Measurements from ENCODE around the gene GXYLT1. TPM values are rescaled to one million over a fixed set of nuclear protein-coding genes. Genes with fewer than 3 reads are reported as not detected.

GXYLT1 gene
- total and polyA plus RNA-seq, 2 of the 13 experiments (the other 11 are each of a cell fraction or from before 2014, with no cell fraction given): 7.8 to 17.0 TPM

DNA sequence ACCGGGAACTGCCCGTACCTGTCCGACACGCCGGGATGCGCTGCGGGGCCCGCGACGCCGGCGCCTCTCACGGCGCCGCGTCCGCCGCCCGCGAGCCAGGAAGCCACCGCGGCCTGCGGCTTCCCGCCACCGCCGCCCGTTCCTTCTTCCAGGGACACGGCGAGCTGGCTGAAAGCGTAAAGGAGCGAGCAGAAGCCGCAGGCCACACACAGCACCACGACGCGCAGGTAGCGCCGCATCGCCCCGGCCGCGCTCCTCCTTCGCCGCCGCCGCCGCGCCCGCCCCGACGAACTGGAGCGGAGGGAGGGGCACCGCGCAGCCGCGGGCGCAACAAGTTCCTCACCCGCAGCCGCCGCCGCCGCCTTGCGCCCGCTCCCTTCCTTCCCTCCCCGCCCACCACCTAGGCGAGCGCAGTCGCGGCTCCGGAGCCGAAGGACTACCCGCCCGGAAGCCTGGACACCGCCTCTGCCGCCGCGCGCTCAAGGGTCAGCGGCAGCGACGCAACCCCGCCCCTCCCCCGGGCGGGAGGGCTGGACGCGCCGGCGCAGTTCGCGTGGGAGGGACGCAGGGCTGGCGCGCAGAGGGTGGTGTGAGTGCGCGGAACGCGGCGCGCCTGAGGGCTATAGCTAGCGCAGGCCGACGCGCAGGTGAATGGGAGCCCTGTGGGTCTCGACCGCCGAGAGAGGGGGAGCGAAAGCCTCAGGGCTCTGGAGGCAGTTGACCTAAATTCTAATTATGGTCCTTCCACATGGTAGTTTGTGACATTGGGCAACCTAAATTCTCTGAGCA, at the start of gene GXYLT1 (continued):
- TF ChIP-seq, protein P1, sequence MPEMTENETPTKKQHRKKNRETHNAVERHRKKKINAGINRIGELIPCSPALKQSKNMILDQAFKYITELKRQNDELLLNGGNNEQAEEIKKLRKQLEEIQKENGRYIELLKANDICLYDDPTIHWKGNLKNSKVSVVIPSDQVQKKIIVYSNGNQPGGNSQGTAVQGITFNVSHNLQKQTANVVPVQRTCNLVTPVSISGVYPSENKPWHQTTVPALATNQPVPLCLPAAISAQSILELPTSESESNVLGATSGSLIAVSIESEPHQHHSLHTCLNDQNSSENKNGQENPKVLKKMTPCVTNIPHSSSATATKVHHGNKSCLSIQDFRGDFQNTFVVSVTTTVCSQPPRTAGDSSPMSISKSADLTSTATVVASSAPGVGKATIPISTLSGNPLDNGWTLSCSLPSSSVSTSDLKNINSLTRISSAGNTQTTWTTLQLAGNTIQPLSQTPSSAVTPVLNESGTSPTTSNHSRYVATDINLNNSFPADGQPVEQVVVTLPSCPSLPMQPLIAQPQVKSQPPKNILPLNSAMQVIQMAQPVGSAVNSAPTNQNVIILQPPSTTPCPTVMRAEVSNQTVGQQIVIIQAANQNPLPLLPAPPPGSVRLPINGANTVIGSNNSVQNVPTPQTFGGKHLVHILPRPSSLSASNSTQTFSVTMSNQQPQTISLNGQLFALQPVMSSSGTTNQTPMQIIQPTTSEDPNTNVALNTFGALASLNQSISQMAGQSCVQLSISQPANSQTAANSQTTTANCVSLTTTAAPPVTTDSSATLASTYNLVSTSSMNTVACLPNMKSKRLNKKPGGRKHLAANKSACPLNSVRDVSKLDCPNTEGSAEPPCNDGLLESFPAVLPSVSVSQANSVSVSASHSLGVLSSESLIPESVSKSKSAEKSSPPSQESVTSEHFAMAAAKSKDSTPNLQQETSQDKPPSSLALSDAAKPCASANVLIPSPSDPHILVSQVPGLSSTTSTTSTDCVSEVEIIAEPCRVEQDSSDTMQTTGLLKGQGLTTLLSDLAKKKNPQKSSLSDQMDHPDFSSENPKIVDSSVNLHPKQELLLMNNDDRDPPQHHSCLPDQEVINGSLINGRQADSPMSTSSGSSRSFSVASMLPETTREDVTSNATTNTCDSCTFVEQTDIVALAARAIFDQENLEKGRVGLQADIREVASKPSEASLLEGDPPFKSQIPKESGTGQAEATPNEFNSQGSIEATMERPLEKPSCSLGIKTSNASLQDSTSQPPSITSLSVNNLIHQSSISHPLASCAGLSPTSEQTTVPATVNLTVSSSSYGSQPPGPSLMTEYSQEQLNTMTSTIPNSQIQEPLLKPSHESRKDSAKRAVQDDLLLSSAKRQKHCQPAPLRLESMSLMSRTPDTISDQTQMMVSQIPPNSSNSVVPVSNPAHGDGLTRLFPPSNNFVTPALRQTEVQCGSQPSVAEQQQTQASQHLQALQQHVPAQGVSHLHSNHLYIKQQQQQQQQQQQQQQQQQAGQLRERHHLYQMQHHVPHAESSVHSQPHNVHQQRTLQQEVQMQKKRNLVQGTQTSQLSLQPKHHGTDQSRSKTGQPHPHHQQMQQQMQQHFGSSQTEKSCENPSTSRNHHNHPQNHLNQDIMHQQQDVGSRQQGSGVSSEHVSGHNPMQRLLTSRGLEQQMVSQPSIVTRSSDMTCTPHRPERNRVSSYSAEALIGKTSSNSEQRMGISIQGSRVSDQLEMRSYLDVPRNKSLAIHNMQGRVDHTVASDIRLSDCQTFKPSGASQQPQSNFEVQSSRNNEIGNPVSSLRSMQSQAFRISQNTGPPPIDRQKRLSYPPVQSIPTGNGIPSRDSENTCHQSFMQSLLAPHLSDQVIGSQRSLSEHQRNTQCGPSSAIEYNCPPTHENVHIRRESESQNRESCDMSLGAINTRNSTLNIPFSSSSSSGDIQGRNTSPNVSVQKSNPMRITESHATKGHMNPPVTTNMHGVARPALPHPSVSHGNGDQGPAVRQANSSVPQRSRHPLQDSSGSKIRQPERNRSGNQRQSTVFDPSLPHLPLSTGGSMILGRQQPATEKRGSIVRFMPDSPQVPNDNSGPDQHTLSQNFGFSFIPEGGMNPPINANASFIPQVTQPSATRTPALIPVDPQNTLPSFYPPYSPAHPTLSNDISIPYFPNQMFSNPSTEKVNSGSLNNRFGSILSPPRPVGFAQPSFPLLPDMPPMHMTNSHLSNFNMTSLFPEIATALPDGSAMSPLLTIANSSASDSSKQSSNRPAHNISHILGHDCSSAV (CRISPR knock-in tag; IDR thresholded peaks at IDR 0.05; ENCODE audit: borderline replicate concordance): no peak
- 0 out of 2 replicates have a peak, but pooled peaks have one; percentile 88 for TF ChIP-seq NCOA1 (CRISPR knock-in tag; IDR thresholded peaks at IDR 0.05)
- TF ChIP-seq ATM (IDR thresholded peaks at IDR 0.05; ENCODE audit: borderline replicate concordance): no peak
- 0 out of 2 replicates have a peak, but pooled peaks have one; percentile 58 for TF ChIP-seq ZNF337 (CRISPR knock-in tag; IDR thresholded peaks at IDR 0.05; ENCODE audit: borderline replicate concordance, low read depth)
- TF ChIP-seq, protein P2, sequence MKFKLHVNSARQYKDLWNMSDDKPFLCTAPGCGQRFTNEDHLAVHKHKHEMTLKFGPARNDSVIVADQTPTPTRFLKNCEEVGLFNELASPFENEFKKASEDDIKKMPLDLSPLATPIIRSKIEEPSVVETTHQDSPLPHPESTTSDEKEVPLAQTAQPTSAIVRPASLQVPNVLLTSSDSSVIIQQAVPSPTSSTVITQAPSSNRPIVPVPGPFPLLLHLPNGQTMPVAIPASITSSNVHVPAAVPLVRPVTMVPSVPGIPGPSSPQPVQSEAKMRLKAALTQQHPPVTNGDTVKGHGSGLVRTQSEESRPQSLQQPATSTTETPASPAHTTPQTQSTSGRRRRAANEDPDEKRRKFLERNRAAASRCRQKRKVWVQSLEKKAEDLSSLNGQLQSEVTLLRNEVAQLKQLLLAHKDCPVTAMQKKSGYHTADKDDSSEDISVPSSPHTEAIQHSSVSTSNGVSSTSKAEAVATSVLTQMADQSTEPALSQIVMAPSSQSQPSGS (CRISPR knock-in tag; IDR thresholded peaks at IDR 0.05): peak; percentile 74
- TF ChIP-seq RBFOX2 (IDR thresholded peaks at IDR 0.05; ENCODE audit: low read depth, low read length): peak; percentile 89
- no peak for TF ChIP-seq ZNF282 (IDR thresholded peaks at IDR 0.05; ENCODE audit: partially characterized antibody)
- TF ChIP-seq, protein P3, sequence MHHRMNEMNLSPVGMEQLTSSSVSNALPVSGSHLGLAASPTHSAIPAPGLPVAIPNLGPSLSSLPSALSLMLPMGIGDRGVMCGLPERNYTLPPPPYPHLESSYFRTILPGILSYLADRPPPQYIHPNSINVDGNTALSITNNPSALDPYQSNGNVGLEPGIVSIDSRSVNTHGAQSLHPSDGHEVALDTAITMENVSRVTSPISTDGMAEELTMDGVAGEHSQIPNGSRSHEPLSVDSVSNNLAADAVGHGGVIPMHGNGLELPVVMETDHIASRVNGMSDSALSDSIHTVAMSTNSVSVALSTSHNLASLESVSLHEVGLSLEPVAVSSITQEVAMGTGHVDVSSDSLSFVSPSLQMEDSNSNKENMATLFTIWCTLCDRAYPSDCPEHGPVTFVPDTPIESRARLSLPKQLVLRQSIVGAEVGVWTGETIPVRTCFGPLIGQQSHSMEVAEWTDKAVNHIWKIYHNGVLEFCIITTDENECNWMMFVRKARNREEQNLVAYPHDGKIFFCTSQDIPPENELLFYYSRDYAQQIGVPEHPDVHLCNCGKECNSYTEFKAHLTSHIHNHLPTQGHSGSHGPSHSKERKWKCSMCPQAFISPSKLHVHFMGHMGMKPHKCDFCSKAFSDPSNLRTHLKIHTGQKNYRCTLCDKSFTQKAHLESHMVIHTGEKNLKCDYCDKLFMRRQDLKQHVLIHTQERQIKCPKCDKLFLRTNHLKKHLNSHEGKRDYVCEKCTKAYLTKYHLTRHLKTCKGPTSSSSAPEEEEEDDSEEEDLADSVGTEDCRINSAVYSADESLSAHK (CRISPR knock-in tag; IDR thresholded peaks at IDR 0.05; ENCODE audit: borderline replicate concordance): no peak
- TF ChIP-seq, protein P4, sequence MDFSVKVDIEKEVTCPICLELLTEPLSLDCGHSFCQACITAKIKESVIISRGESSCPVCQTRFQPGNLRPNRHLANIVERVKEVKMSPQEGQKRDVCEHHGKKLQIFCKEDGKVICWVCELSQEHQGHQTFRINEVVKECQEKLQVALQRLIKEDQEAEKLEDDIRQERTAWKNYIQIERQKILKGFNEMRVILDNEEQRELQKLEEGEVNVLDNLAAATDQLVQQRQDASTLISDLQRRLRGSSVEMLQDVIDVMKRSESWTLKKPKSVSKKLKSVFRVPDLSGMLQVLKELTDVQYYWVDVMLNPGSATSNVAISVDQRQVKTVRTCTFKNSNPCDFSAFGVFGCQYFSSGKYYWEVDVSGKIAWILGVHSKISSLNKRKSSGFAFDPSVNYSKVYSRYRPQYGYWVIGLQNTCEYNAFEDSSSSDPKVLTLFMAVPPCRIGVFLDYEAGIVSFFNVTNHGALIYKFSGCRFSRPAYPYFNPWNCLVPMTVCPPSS (IDR thresholded peaks at IDR 0.05): no peak
- TF ChIP-seq JDP2 (CRISPR knock-in tag; IDR thresholded peaks at IDR 0.05; ENCODE audit: borderline replicate concordance): no peak; the same call in 1 of the 2 replicates
- peak; percentile 84; the same call in 1 of the 2 replicates for TF ChIP-seq ZBTB3 (CRISPR knock-in tag; IDR thresholded peaks at IDR 0.05; ENCODE audit: borderline replicate concordance, low read depth)
- TF ChIP-seq RORA (CRISPR knock-in tag; IDR thresholded peaks at IDR 0.05): no peak
- peak; percentile 97; the same call in 1 of the 2 replicates for TF ChIP-seq MTA1 (CRISPR knock-in tag; IDR thresholded peaks at IDR 0.05; ENCODE audit: borderline replicate concordance)
- TF ChIP-seq, protein P5, sequence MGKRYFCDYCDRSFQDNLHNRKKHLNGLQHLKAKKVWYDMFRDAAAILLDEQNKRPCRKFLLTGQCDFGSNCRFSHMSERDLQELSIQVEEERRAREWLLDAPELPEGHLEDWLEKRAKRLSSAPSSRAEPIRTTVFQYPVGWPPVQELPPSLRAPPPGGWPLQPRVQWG (CRISPR knock-in tag; IDR thresholded peaks at IDR 0.05; ENCODE audit: borderline replicate concordance, low read depth): no peak

Data from HepG2 (cell line).